Frontal cortex (tissue), 4 donors: ENCODE measurements around the gene CREB5. TPM values are rescaled to one million over a fixed set of nuclear protein-coding genes. Genes with fewer than 3 reads are reported as not detected.

ENCODE experiments used
- DNase-seq, 2 donors: peaks; one replicate each; pipeline ENCODE4 v3.0.0; 2012; ENCODE audit warnings: low spot score in 2 of 2
- FAIRE-seq: peaks from 2 replicates; lab custom pipeline; 2012; peaks lifted over from hg19 to GRCh38; lab: Jason Lieb, UNC
- total RNA-seq: library from RNA; depleted of rRNA; stranded (reverse); fragments of >200 nt; gene quantifications from one replicate; pipeline ENCODE4 v1.2.3, GENCODE V29; 2014
- donor health status: control.
- donor health status: control.
- donor health status: control.

CREB5 gene
- total RNA-seq, 1 donor from 2014 or later: 4.5 TPM

- FAIRE-seq: no peak
- no peak for DNase-seq
Observed at GRCh38 chr7:28503396-28503795, 91.1 kb downstream of the CREB5 start.

DNA sequence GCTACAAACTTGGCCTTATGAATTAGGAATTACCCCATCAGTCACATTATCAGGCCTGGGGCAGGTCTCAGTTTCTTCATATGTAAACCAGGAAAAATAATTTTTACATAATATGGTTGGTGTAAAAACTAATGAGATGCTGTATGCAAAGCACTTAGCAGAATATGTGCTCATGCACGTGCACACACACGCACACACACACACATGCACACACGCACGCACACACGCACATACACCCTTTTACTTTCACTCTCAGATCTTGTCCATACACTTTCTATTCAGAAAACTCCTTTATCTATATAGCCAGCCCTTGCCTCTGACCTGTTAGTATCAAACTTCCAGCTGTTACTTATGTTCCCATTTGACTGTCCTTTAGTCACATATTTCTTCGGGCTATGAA is 92.7 kb downstream of the CREB5 start:
- no peak for FAIRE-seq
- DNase-seq: no peak

GRCh38 chr7:28505867-28506266 is 93.5 kb downstream of the CREB5 start:
- FAIRE-seq: no peak
- no peak for DNase-seq

GRCh38 chr7:28507525-28508282 is 95.4 kb downstream of the CREB5 start:
- DNase-seq (no peak), FAIRE-seq (no peak)

GRCh38 chr7:28509251-28510025 is 97.1 kb downstream of the CREB5 start:
- no peak for DNase-seq
- no peak for FAIRE-seq

DNA sequence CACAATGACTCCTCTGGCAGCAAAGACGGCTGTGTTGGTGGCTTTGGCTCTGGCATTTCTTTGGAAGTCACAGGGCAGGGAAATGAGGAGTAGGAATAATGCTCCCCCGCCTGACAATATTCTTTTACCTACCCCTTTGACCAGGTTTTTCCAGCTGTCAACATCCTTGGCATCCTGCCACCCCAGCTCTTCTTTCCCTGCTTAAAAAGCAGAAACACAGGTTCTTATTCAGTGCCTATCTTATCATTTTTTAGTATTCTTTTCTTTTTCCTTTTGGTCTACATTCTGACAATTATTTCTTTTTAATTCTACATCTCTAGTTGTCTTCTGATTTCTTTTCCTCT is 97.7 kb downstream of the CREB5 start:
- DNase-seq (no peak), FAIRE-seq (no peak)

- no peak for FAIRE-seq
- no peak for DNase-seq
Observed at GRCh38 chr7:28512668-28513440, 100.5 kb downstream of the CREB5 start.

- FAIRE-seq (no peak), DNase-seq (no peak)
Observed at GRCh38 chr7:28516390-28517172, 104.3 kb downstream of the CREB5 start.

DNA sequence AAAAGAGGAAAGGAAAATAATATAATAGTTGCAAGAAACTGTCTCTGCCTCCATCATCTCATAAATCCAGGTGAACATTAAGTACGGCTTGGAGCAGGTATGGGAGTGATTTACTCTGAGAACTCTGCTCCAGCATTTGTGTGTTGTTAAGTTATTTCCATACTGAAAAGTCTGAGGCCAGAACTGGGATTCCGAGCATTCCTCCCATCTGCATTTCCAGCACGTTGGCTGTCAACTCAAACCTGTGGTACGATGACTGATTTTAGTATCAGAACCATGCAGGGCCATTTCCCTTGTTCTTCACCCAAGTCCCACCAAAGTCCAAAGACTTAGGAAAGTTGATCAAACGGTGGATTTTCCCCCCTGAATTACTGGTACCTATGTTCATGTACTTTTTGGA is 104.9 kb downstream of the CREB5 start:
- DNase-seq (no peak), FAIRE-seq (no peak)

- DNase-seq (no peak), FAIRE-seq (no peak)
Observed at GRCh38 chr7:28517606-28518005, 105.3 kb downstream of the CREB5 start.

DNA sequence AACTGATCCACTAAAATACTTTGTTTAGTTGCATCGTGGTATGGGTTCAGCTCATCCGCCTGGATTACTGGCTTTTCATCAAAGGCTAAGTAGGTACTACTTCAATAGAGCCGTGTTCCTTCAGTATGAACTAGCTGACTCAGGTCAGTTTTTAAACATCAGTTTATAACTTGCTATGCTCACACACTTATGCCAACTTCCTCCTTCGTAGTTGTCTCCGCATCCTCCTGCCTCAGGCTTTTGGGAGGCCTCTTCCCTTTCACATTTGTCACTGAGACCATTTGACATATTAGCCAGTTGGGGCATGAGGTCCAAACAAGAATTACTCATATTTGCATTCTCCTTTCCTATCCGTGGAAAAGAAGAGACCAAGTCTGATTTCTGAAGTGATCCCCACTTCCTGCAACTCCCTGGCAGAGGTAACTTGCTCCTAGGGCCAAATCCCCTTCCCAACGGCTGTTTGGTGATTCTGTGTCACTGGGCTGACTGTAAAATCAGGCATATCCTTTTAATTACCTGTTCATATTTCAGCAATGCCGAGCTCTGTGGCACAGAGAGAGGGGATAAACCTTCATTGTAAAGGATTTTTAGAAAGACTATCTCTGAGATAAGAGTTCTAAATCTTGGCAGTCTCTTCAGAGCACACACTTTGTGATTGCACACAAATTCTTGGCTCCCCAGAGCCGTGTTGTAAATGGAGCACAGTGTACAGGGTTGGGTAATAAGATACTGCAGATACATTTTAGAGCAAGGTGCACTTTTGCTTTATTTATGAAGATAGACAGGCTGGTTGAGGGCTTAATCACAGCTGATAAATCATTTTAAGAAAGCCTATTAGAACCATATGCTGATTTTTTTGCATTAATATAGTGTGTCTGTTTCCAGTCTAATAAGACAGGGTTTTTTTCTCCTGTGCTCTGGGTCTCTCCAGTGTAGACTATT is 108.0 kb downstream of the CREB5 start:
- no peak for FAIRE-seq

GRCh38 chr7:28524978-28525377 is 112.7 kb downstream of the CREB5 start:
- FAIRE-seq (no peak), DNase-seq (no peak)

More for the DNA sequence above, 108.0 kb downstream of the CREB5 start:
- no peak for DNase-seq

- no peak for DNase-seq
- no peak for FAIRE-seq
Observed at GRCh38 chr7:28528899-28529298, 116.6 kb downstream of the CREB5 start.

GRCh38 chr7:28529755-28530154 is 117.4 kb downstream of the CREB5 start:
- FAIRE-seq: no peak
- DNase-seq: no peak

DNA sequence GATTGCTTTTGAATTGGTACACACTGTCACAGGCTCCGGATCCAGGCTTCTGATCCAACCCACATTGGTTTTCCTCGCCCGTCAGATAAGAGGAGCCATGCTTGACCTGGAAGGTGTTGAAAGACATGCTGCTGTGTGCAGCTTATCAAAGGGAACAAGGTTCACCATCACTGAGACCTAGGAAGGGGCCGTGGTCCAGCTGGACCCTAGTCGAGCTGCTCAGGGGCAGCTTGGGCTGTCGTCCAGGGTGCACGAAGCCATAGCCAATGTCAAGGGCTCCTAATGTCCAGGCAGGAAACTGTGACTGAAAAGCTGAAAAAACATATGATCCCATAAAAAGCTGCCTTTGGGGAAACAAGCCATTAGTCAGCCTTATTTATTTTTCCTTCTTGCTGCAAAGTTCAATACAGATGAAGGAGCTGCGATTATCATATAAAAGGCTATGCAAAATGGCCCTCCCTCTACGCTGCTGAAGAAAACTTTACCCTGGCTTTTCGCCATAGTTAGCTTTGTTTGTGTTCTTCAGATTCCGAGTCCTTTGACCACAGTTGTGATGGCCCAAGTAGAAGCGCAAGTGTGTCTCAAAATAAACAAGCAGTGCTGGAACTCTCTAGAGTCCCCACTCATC is 118.0 kb downstream of the CREB5 start:
- DNase-seq (no peak), FAIRE-seq (no peak)

DNA sequence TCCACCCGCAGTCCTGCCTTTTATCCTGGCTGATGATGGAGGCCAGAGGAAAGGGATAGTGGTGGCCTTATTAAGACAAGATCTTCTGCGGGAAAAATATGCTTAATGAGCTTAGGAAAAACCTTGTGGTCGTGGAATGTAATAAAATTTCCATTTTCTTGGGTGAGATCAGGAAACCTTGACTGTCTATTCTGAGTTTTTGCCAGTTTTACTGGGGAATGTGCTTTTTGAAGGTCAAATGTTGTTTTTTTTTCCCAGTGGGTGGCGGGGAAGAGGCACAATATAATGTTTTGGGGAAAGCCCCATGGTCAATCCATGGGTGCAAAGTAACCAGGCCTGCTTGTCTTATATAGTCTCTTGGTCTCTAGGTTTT is 118.5 kb downstream of the CREB5 start:
- no peak for FAIRE-seq

DNA sequence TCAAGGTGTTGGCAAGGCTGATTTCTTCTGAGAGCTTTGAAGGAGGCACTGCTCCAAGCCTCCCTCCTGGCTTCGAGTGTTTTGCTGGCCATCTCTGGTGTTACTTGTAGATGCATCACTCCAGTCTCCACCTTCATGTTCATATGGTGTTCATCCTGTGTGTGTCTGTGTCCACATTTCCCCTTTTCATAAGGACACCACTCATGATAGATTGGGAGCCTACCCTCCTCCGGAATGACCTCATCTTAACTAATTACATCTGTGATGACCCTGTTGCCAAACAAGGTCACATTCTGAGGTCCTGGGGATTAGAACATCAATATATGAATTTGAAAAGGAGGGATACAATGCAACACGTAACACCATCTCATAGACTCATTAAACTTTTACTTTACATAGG is 119.0 kb downstream of the CREB5 start:
- no peak for FAIRE-seq

More for the DNA sequence above, 118.5 kb downstream of the CREB5 start:
- DNase-seq: no peak

GRCh38 chr7:28532181-28532580 is 119.9 kb downstream of the CREB5 start:
- DNase-seq: no peak
- no peak for FAIRE-seq

More for the DNA sequence above, 119.0 kb downstream of the CREB5 start:
- no peak for DNase-seq
